K562 (cell line): ENCODE results near the gene NPR3.

Experiments used
- ELK1 ChIP-seq: sonication (generic); formaldehyde crosslinking; IDR thresholded peaks from 2 replicates; pipeline ENCODE4 v1.8.1; 2022; ENCODE audit warnings: missing genetic modification reagents
- FOXJ3 ChIP-seq: sonication (generic); formaldehyde crosslinking; IDR thresholded peaks from 2 replicates; pipeline ENCODE4 v1.4.0; 2020; ENCODE audit warnings: mild to moderate bottlenecking, missing genetic modification reagents
- TAF1 ChIP-seq: IDR thresholded peaks from 2 replicates; pipeline ENCODE4 v1.6.1; 2011; ENCODE audit warnings: mild to moderate bottlenecking, low read length, moderate library complexity; ENCODE audit not compliant: insufficient read depth, control insufficient read depth, severe bottlenecking; ENCODE audit errors: extremely low read depth
- ZNF707 ChIP-seq: fragments of 250-450 bp; sonication (Bioruptor Pico); conservative IDR thresholded peaks from 2 replicates; pipeline ENCODE4 v1.8.0; 2022; ENCODE audit warnings: inconsistent platforms, mild to moderate bottlenecking, moderate library complexity

DNA sequence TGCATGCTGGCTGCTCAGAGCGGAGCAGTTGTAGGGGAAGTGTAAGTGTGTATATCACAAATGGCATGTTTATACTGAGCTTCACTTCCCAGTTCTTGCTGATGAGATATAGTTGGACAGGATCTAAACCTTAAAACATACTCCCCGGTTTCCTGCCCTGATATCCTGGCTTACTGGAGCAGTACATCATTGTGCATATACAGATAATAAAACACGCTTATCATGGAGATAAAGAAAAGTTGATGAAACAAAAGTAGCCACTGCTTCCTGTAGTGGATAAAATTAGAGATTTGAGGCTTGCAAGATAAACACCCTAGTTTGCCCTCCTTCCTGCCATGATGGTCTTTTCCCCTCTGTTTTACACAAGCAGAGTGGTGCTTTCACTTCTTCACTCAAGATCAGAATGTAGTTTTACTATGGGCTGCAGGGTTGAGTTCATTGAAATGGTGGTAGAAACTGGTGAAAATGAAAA is 15.0 kb downstream of the NPR3 start:
- TF ChIP-seq FOXJ3 (CRISPR knock-in tag), result no peak
- no peak for TF ChIP-seq ELK1 (CRISPR knock-in tag)
- TF ChIP-seq ZNF707 (CRISPR knock-in tag), result no peak
- no peak for TF ChIP-seq TAF1
